ENCODE results near the gene MORC1. TPM values are rescaled to one million over a fixed set of nuclear protein-coding genes. Genes with fewer than 3 reads are reported as not detected.

Gene MORC1
- total and polyA plus RNA-seq, 7 donors = 0.03 TPM; not detected in 6

DNA sequence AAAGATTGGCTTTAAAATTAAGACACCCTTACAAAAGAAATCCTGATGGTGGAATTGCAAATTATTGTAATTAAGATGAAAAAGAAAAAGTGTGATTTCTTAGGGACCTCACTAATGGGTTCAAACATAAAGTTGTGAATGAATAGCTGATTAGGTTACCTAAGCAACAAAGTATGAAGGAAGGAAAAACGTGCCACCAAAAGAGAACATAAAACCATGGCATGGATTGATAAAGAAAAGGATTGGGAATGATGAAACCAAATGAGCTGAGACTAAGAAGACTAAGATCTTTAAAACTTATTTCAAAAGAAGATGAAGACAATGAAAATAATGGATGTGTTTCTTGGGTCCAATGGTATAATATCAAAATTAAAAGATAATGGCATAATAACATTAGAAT lies 132.1 kb downstream of the MORC1 start:
- DNase-seq = no peak
- H3K36me3 ChIP-seq = no peaks in the 10 kb centered on the region
- no peak overlapping the region for H3K27ac ChIP-seq
- H3K4me1 ChIP-seq = no peaks in the 10 kb centered on the region
- TF ChIP-seq, protein P1, sequence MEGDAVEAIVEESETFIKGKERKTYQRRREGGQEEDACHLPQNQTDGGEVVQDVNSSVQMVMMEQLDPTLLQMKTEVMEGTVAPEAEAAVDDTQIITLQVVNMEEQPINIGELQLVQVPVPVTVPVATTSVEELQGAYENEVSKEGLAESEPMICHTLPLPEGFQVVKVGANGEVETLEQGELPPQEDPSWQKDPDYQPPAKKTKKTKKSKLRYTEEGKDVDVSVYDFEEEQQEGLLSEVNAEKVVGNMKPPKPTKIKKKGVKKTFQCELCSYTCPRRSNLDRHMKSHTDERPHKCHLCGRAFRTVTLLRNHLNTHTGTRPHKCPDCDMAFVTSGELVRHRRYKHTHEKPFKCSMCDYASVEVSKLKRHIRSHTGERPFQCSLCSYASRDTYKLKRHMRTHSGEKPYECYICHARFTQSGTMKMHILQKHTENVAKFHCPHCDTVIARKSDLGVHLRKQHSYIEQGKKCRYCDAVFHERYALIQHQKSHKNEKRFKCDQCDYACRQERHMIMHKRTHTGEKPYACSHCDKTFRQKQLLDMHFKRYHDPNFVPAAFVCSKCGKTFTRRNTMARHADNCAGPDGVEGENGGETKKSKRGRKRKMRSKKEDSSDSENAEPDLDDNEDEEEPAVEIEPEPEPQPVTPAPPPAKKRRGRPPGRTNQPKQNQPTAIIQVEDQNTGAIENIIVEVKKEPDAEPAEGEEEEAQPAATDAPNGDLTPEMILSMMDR (IDR thresholded peaks at IDR 0.05) = no peak
- TF ChIP-seq POLR2AphosphoS5 (IDR thresholded peaks at IDR 0.05) (no peak), POLR2A (IDR thresholded peaks at IDR 0.05) (no peak), EP300 (IDR thresholded peaks at IDR 0.05) (no peak)
- H3K4me3 ChIP-seq = no peak overlapping the region
- H3K27me3 ChIP-seq = no peaks in the 10 kb centered on the region
- H3K9me3 ChIP-seq = no peaks in the 10 kb centered on the region
- intact Hi-C loops (cut with DNase I) = no loop called here
- WGBS, 2 donors = 1 to 10% methylated on average over 1 of the region's 1 CpG

GRCh38 chr3:108983051-108983450 lies 134.9 kb downstream of the MORC1 start:
- intact Hi-C loops (cut with DNase I) = no loop called here
- DNase-seq = no peak
- TF ChIP-seq POLR2AphosphoS5 (IDR thresholded peaks at IDR 0.05) (no peak), POLR2A (IDR thresholded peaks at IDR 0.05) (no peak)
- H3K4me3 ChIP-seq = no peak overlapping the region
- H3K9me3 ChIP-seq = no peaks in the 10 kb centered on the region
- no peaks in the 10 kb centered on the region for H3K27me3 ChIP-seq
- H3K4me1 ChIP-seq = no peaks in the 10 kb centered on the region
- 95 to 97% methylated on average over 1 of the region's 1 CpG for WGBS, 2 donors
- H3K36me3 ChIP-seq = no peaks in the 10 kb centered on the region
- H3K27ac ChIP-seq = no peak overlapping the region

DNA sequence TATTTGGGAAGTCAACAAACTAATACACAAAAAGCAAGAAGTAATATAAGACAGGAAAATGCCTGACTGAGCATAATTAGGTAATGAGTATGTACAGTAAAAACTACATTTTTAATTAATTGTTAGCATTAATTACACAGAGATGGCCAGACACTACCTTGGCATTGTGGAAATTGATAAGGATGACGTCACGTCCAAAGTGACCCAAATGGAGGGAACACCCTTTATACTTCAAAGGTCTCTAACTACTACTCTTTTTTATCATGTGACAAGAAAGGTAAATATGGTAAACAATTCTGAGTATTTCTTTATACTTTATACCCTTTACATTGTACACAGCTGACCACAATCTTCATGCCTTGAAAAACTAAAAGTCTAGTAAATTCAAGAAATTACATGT lies 141.9 kb downstream of the MORC1 start:
- TF ChIP-seq POLR2AphosphoS5 (IDR thresholded peaks at IDR 0.05) (no peak), EP300 (IDR thresholded peaks at IDR 0.05) (no peak), POLR2A (IDR thresholded peaks at IDR 0.05) (no peak)
- TF ChIP-seq, protein P1 (IDR thresholded peaks at IDR 0.05) = no peak
- Histone ChIP-seq H3K9me3 (no peaks in the 10 kb centered on the region), H3K27ac (no peak overlapping the region), H3K4me1 (no peaks in the 10 kb centered on the region), H3K4me3 (no peak overlapping the region), H3K36me3 (no peaks in the 10 kb centered on the region), H3K27me3 (no peaks in the 10 kb centered on the region)
- intact Hi-C loops (cut with DNase I) = no loop called here
- DNase-seq = no peak
- 34 to 38% methylated on average over 2 of the region's 2 CpGs for WGBS, 2 donors

GRCh38 chr3:108973019-108973418 lies 144.9 kb downstream of the MORC1 start:
- no peak overlapping the region for H3K27ac ChIP-seq
- DNase-seq = no peak
- TF ChIP-seq POLR2AphosphoS5 (IDR thresholded peaks at IDR 0.05) = no peak
- TF ChIP-seq, protein P1 (IDR thresholded peaks at IDR 0.05) = no peak
- TF ChIP-seq EP300 (IDR thresholded peaks at IDR 0.05) = no peak
- TF ChIP-seq POLR2A (IDR thresholded peaks at IDR 0.05) = no peak
- H3K4me1 ChIP-seq = no peaks in the 10 kb centered on the region
- no peaks in the 10 kb centered on the region for H3K9me3 ChIP-seq
- WGBS, 2 donors = 87 to 90% methylated on average over 1 of the region's 1 CpG
- no peaks in the 10 kb centered on the region for H3K27me3 ChIP-seq
- intact Hi-C loops (cut with DNase I) = no loop called here
- no peak overlapping the region for H3K4me3 ChIP-seq
- H3K36me3 ChIP-seq = no peaks in the 10 kb centered on the region

DNA sequence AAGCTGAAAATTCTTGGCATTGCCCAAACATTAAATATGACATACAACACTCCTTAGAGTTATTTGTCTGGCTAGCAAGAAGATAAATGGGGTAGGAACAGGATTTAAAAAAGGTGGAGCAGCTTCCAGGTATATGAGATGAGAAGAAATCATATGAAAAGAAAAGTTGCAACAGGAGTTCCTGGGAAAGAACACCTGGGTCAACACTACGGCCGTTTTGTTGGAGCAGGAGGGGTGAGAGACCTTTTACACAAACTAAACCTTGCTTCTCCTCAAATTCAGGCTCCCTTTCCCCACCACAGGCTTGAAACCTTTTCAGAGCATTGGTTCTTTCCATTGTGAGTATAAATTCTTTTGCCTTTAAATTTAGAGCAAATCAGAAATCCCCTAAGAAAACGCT lies 145.5 kb downstream of the MORC1 start:
- intact Hi-C loops (cut with DNase I) = no loop called here
- H3K27ac ChIP-seq = no peak overlapping the region
- no peak overlapping the region for H3K4me3 ChIP-seq
- no peaks in the 10 kb centered on the region for H3K9me3 ChIP-seq
- 69 to 82% methylated on average over 3 of the region's 3 CpGs for WGBS, 2 donors
- DNase-seq = no peak
- TF ChIP-seq, protein P1 (IDR thresholded peaks at IDR 0.05) = no peak
- no peak for TF ChIP-seq EP300 (IDR thresholded peaks at IDR 0.05)
- TF ChIP-seq POLR2AphosphoS5 (IDR thresholded peaks at IDR 0.05) = no peak
- no peak for TF ChIP-seq POLR2A (IDR thresholded peaks at IDR 0.05)
- no peaks in the 10 kb centered on the region for H3K4me1 ChIP-seq
- no peaks in the 10 kb centered on the region for H3K27me3 ChIP-seq
- no peaks in the 10 kb centered on the region for H3K36me3 ChIP-seq
